ENCODE data around the gene MYEOV.

MYEOV gene

DNA sequence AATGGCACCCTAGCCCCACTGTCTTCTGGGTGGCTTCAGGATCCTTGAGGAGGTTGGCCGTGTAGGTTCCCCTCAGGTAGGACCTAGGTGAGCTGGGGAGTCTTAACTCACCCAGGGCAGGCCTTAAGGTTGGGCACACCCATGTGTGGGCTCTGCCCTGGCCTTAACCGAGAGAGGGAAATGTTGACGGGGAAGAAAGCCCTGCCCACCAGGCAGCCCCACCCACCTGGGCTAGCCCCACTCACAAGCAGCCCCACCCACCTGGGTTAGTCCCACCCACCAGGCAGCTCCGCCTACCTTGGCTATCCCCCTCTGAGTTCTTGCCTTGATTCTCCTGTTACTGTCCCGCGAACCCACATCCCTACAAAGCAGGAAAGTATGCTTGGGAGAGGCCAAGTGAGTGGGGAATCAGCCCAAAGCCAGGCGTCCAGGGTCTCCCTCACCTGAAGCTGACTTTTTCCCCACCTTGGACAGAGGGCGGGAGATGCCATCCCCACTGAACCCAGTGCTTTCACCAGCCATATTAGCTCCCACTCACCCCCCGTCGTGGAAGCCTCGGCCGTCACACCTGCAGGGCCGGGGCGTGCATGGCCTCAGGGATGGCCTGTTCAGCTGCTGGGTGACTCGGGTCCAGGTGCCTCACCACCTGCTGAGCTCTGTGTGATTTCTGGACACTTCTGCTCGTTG, at the start of gene MYEOV:
TSS of gene MYEOV (plus strand) at position 337 of the 687 bp plus-strand sequence. CDS start 1,200 bp downstream, outside the sequence.
- in situ Hi-C loops (cut with MboI; ENCODE audit: low pct_unique_long_range_greater_than_20kb, low sequenced_read_pairs) = loop anchor here (10.0 kb wide), 1 partner anchor 341 kb away; no protein-coding TSS in a partner anchor
- no peak for DNase-seq

GRCh38 chr11:69244266-69244665, 49.7 kb upstream of the MYEOV start:
- DNase-seq = no peak
- in situ Hi-C loops (cut with MboI; ENCODE audit: low pct_unique_long_range_greater_than_20kb, low sequenced_read_pairs) = no loop called here

GRCh38 chr11:69245041-69245440, 48.9 kb upstream of the MYEOV start:
- in situ Hi-C loops (cut with MboI; ENCODE audit: low pct_unique_long_range_greater_than_20kb, low sequenced_read_pairs) = no loop called here
- no peak for DNase-seq

- in situ Hi-C loops (cut with MboI; ENCODE audit: low pct_unique_long_range_greater_than_20kb, low sequenced_read_pairs) = no loop called here
- no peak for DNase-seq
Measured at GRCh38 chr11:69245491-69246345, 48.2 kb upstream of the MYEOV start.

- DNase-seq = no peak
- in situ Hi-C loops (cut with MboI; ENCODE audit: low pct_unique_long_range_greater_than_20kb, low sequenced_read_pairs) = no loop called here
Measured at GRCh38 chr11:69249311-69250185, 44.4 kb upstream of the MYEOV start.

DNA sequence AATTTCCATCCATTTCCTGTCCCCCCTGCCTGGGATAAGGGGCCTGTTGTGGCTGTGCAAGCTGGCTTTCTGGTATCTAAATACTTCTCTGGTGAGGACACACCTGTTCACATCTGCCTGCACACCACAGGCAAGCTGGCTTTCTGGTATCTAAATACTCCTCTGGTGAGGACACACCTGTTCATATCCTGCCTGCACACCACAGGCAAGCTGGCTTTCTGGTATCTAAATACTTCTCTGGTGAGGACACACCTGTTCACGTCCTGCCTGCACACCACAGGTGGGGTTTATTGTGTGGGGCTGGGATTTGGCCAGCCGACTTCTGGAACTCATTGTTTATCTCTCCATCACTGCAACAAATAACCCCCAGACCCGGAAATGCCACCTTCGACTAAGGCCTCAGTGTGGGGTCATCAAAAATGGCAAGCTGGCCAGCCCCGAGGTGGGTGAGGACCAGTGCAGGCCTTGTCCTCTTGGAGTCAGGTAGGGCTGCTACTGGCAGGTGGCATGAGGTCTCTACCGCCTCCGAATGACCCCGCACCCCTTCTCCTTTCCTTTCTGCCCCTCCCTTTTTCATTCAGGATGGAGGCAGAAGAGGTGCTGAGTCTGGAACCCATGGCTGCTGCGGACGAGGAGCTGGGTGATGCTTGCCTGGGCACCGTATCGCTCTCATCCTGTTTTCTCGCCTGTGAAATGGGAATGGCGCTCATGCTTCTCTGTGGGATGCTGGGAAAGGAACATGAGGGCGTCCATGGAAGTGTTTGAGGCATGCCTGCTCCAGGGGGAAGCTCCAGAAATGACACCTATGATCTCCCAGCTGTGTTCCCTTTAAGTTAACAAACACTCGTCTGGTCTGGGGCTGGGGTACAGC, 43.5 kb upstream of the MYEOV start:
- no peak for DNase-seq

DNA sequence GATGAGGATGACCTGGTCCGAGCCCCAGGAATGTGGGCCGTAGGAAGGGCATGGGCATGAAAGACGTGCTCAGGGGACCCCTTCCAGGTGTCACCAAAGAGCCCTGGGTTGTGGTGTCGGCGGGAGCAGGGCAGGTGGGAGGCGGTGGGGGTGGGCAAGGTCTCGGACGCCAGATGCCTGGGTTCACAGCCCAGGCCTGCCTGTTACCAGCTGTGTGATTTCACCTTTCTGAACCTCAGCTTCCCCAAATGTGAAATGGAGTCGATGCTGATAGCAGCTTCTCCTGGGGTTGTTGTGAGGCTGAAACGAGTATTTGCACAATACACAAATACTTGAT, 42.9 kb upstream of the MYEOV start:
- in situ Hi-C loops (cut with MboI; ENCODE audit: low pct_unique_long_range_greater_than_20kb, low sequenced_read_pairs) = no loop called here

More for the DNA sequence above, 43.5 kb upstream of the MYEOV start:
- in situ Hi-C loops (cut with MboI; ENCODE audit: low pct_unique_long_range_greater_than_20kb, low sequenced_read_pairs) = no loop called here

GRCh38 chr11:69251639-69252489, 42.1 kb upstream of the MYEOV start:
- in situ Hi-C loops (cut with MboI; ENCODE audit: low pct_unique_long_range_greater_than_20kb, low sequenced_read_pairs) = no loop called here
- DNase-seq = no peak

More for the DNA sequence above, 42.9 kb upstream of the MYEOV start:
- DNase-seq = no peak

- DNase-seq = no peak
- in situ Hi-C loops (cut with MboI; ENCODE audit: low pct_unique_long_range_greater_than_20kb, low sequenced_read_pairs) = no loop called here
Measured at GRCh38 chr11:69252490-69252837, 41.5 kb upstream of the MYEOV start.

DNA sequence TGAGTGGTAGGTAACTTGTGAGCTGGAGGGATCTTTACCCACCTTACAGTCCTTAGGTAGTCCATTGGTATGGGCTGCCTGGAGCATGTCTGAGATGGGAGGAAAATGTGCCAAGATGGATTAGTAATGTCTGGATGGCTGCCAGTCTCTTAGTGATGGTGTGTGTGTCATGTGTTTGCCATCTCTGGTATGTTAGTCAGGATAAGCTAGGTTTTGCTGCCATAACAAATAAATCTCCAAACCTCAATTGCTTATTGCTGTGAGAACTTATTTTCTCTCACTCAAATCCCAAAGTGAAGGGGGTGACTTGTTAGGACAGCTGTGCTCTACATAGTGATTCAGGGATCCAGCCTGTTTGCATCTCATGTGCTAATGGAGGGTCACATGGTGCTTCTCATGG, 40.9 kb upstream of the MYEOV start:
- in situ Hi-C loops (cut with MboI; ENCODE audit: low pct_unique_long_range_greater_than_20kb, low sequenced_read_pairs) = no loop called here

DNA sequence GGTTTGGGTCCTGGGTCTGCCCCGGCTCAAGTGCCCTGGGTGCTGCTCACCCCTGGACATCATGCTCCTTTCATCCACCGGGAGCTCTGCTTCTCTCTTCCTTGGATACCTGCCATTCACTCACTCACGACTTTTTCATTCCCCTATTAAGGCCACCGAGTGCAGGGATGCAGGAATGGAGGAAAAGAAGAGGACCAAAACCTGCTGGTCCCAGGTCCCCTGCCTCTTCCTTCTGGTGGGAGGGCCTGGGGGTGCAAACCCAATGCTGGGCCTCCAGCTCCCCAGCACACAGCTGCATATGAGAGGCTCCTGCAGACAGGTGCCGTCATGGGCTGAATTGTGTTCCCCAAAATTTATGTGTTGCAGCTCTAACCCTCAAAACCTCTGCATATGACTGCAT, 36.8 kb upstream of the MYEOV start:
- no peak for DNase-seq
- in situ Hi-C loops (cut with MboI; ENCODE audit: low pct_unique_long_range_greater_than_20kb, low sequenced_read_pairs) = no loop called here

More for the DNA sequence above, 40.9 kb upstream of the MYEOV start:
- no peak for DNase-seq

- no peak for DNase-seq
- in situ Hi-C loops (cut with MboI; ENCODE audit: low pct_unique_long_range_greater_than_20kb, low sequenced_read_pairs) = no loop called here
Measured at GRCh38 chr11:69257838-69258658, 35.9 kb upstream of the MYEOV start.

GRCh38 chr11:69259096-69259495, 34.9 kb upstream of the MYEOV start:
- no peak for DNase-seq
- in situ Hi-C loops (cut with MboI; ENCODE audit: low pct_unique_long_range_greater_than_20kb, low sequenced_read_pairs) = no loop called here

GRCh38 chr11:69260622-69261021, 33.3 kb upstream of the MYEOV start:
- in situ Hi-C loops (cut with MboI; ENCODE audit: low pct_unique_long_range_greater_than_20kb, low sequenced_read_pairs) = no loop called here

DNA sequence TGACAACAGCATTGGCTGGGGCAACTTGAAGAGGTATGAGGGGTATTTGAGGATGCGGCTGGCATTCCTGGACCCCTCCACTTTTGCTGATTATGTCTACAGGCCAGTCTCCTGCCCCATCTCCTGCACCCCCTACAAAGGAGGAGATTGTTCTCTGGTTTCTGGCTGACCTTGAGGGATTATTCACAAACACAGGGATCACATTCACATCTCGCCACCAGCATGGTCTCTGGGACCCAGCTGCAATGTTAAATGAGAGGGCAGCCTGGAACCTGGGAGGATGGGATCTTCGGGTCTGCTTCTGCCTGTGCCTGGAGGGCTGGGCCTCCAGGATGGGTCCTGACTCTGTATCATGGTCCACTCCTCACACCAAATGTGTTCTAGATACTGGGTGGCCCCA, 32.8 kb upstream of the MYEOV start:
- no peak for DNase-seq

More at GRCh38 chr11:69260622-69261021, 33.3 kb upstream of the MYEOV start:
- no peak for DNase-seq

GRCh38 chr11:69262918-69263735, 30.8 kb upstream of the MYEOV start:
- no peak for DNase-seq
- in situ Hi-C loops (cut with MboI; ENCODE audit: low pct_unique_long_range_greater_than_20kb, low sequenced_read_pairs) = no loop called here

More for the DNA sequence above, 32.8 kb upstream of the MYEOV start:
- in situ Hi-C loops (cut with MboI; ENCODE audit: low pct_unique_long_range_greater_than_20kb, low sequenced_read_pairs) = no loop called here
